ENCODE measurements around the gene CDH3.
A peak's percentile ranks its signal among the peaks of the same experiment; 100 is the strongest.
"Not testable (repeated sequence)": the region's sequence is repeated elsewhere in the genome, so short reads cannot be mapped to it uniquely, and the experiment has no call there.

The CDH3 gene

GRCh38 chr16:68698091-68698490, 53.0 kb downstream of the CDH3 start:
- DNase-seq (ENCODE audit: low read depth in 3 of 3, low spot score in 1 of 3), result no peak

GRCh38 chr16:68700120-68700519, 55.0 kb downstream of the CDH3 start:
- no peak for DNase-seq (ENCODE audit: low read depth in 3 of 3, low spot score in 1 of 3)

GRCh38 chr16:68700831-68701230, 55.7 kb downstream of the CDH3 start:
- DNase-seq (ENCODE audit: low read depth in 3 of 3, low spot score in 1 of 3), result no peak

GRCh38 chr16:68704232-68704867, 59.2 kb downstream of the CDH3 start:
- peak in 2 of 3 donors; percentile 0 to 53 for DNase-seq (ENCODE audit: low read depth in 3 of 3, low spot score in 1 of 3)

GRCh38 chr16:68707340-68708152, 62.4 kb downstream of the CDH3 start:
- DNase-seq (ENCODE audit: low read depth in 3 of 3, low spot score in 1 of 3), result no peak

- DNase-seq (ENCODE audit: low read depth in 3 of 3, low spot score in 1 of 3), result no peak
These were observed 65.1 kb downstream of the CDH3 start for GRCh38 chr16:68710211-68710610.

- DNase-seq (ENCODE audit: low read depth in 3 of 3, low spot score in 1 of 3), result no peak
These were observed 66.5 kb downstream of the CDH3 start for GRCh38 chr16:68711421-68712139.

- no peak for DNase-seq (ENCODE audit: low read depth in 3 of 3, low spot score in 1 of 3)
These were observed 68.3 kb downstream of the CDH3 start for GRCh38 chr16:68713361-68713760.

GRCh38 chr16:68715471-68715870, 70.4 kb downstream of the CDH3 start:
- DNase-seq (ENCODE audit: low read depth in 3 of 3, low spot score in 1 of 3), result no peak

GRCh38 chr16:68716516-68716915, 71.4 kb downstream of the CDH3 start:
- DNase-seq (ENCODE audit: low read depth in 3 of 3, low spot score in 1 of 3), result not testable (repeated sequence)

- no peak for DNase-seq (ENCODE audit: low read depth in 3 of 3, low spot score in 1 of 3)
These were observed 72.6 kb downstream of the CDH3 start for GRCh38 chr16:68717684-68718083.

GRCh38 chr16:68718590-68718989, 73.5 kb downstream of the CDH3 start:
- DNase-seq (ENCODE audit: low read depth in 3 of 3, low spot score in 1 of 3), result no peak

GRCh38 chr16:68719993-68720489, 74.9 kb downstream of the CDH3 start:
- DNase-seq (ENCODE audit: low read depth in 3 of 3, low spot score in 1 of 3), result no peak

GRCh38 chr16:68722119-68723024, 77.3 kb downstream of the CDH3 start:
- DNase-seq (ENCODE audit: low read depth in 3 of 3, low spot score in 1 of 3), result no peak

- DNase-seq (ENCODE audit: low read depth in 3 of 3, low spot score in 1 of 3), result no peak
These were observed 79.7 kb downstream of the CDH3 start for GRCh38 chr16:68724797-68725196.

GRCh38 chr16:68728523-68728922, 83.4 kb downstream of the CDH3 start:
- no peak for DNase-seq (ENCODE audit: low read depth in 3 of 3, low spot score in 1 of 3)

GRCh38 chr16:68731637-68732036, 86.5 kb downstream of the CDH3 start:
- no peak for DNase-seq (ENCODE audit: low read depth in 3 of 3, low spot score in 1 of 3)

- no peak for DNase-seq (ENCODE audit: low read depth in 3 of 3, low spot score in 1 of 3)
These were observed 87.1 kb downstream of the CDH3 start for GRCh38 chr16:68732042-68732680.

GRCh38 chr16:68732741-68733399, 87.8 kb downstream of the CDH3 start:
- no peak for DNase-seq (ENCODE audit: low read depth in 3 of 3, low spot score in 1 of 3)

GRCh38 chr16:68733570-68733969, 88.5 kb downstream of the CDH3 start:
- no peak for DNase-seq (ENCODE audit: low read depth in 3 of 3, low spot score in 1 of 3)
